Tibial nerve (tissue), 4 donors: ENCODE data around the gene NID1. TPM values are rescaled to one million over a fixed set of nuclear protein-coding genes. Genes with fewer than 3 reads are reported as not detected.

Source experiments
- DNase-seq, 2 donors: peaks; one replicate each; pipeline ENCODE4 v3.0.0-alpha.2; 2019; ENCODE audit warnings: low spot score in 2 of 2
- H3K27ac ChIP-seq, 4 donors: fragments of 200-600 bp; sonication (generic) in 3 of 4; one replicate each; pipeline ENCODE4 v1.5.1; 2017 to 2019; ENCODE audit warnings: mild to moderate bottlenecking in 1 of 4
- H3K27me3 ChIP-seq, 2 donors: fragments of 200-600 bp; sonication (generic) in 1 of 2; one replicate each; pipeline versions ENCODE4 v1.5.1 to v1.6.0; 2017 to 2019
- H3K36me3 ChIP-seq, 3 donors: fragments of 200-600 bp; sonication (generic); one replicate each; pipeline ENCODE4 v1.5.1; 2018 to 2019
- H3K4me1 ChIP-seq, 4 donors: fragments of 200-600 bp; sonication (generic) in 3 of 4; one replicate each; pipeline ENCODE4 v1.5.1; 2017 to 2019
- H3K4me3 ChIP-seq, 4 donors: fragments of 200-600 bp; sonication (generic) in 3 of 4; one replicate each; pipeline ENCODE4 v1.5.1; 2017 to 2019; ENCODE audit warnings: mild to moderate bottlenecking in 1 of 4, moderate library complexity in 1 of 4
- H3K9me3 ChIP-seq, 4 donors: fragments of 200-600 bp; sonication (generic) in 3 of 4; one replicate each; pipeline ENCODE4 v1.5.1; 2017 to 2019
- EP300 ChIP-seq, 2 donors: sonication (generic); formaldehyde crosslinking; IDR thresholded peaks; one replicate each; pipeline ENCODE4 v1.6.1; 2017; ENCODE audit warnings: antibody characterized with exemption in 2 of 2, mild to moderate bottlenecking in 1 of 2
- POLR2A ChIP-seq, 2 donors: fragments of 450-650 bp; IDR thresholded peaks; one replicate each; pipeline ENCODE4 v1.6.1; 2017; ENCODE audit warnings: antibody characterized with exemption in 2 of 2, mild to moderate bottlenecking in 2 of 2, moderate library complexity in 2 of 2
- whole genome bisulfite sequencing, 2 donors: methylation state at CpG; one replicate each; pipeline ENCODE4 v1.1.5; 2018; 5-methylcytosine and 5-hydroxymethylcytosine counted together
- total RNA-seq, 4 donors: library from RNA; depleted of rRNA; stranded (reverse); fragments of >200 nt; gene quantifications; one replicate each; pipeline ENCODE4 v1.1.0, GENCODE V29; 2016
- TF ChIP-seq, protein P1 (sequence below), 5 experiments: fragments of 200-600 bp in 3 of 5; fragments of 450-650 bp in 2 of 5; sonication (generic) in 3 of 5; IDR thresholded peaks; one replicate each; pipeline ENCODE4 v1.5.1; 2016 to 2019; ENCODE audit warnings: antibody characterized with exemption in 5 of 5, mild to moderate bottlenecking in 3 of 5, moderate library complexity in 2 of 5

NID1 gene
- total RNA-seq, 4 donors from 2014 or later, result 192 to 321 (median 215) TPM

DNA sequence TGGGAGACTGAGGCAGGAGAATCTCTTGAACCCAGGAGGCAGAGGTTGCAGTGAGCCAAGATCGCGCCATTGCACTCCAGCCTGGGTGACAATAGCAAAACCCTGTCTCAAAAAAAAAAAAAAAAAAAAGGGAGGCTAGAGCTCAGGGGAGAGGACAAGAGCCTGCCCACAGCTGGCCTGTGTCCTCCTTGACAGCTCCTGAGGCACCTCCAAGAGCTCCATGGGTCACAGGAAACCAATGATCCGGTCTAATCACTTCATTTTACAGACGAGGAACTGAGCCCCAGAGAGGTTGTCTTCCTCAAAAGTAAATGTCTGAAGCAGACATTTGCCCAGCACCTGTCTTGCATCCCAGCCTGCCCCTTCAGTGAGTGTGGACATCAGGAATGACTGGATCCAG is 49.4 kb downstream of the NID1 start:
- H3K4me1 ChIP-seq, result peaks cover 2 to 69% (median 25%) of the 10 kb centered on the region in 4 donors
- peak overlapping the region; percentile 60 to 91 (median 84) for H3K27ac ChIP-seq
- no peak overlapping the region for H3K4me3 ChIP-seq
- no peaks in the 10 kb centered on the region for H3K27me3 ChIP-seq
- H3K36me3 ChIP-seq, result peaks cover 0 to 77% (median 5%) of the 10 kb centered on the region in 3 donors
- no peak for DNase-seq
- H3K9me3 ChIP-seq, result no peaks in the 10 kb centered on the region
- TF ChIP-seq, protein P1, sequence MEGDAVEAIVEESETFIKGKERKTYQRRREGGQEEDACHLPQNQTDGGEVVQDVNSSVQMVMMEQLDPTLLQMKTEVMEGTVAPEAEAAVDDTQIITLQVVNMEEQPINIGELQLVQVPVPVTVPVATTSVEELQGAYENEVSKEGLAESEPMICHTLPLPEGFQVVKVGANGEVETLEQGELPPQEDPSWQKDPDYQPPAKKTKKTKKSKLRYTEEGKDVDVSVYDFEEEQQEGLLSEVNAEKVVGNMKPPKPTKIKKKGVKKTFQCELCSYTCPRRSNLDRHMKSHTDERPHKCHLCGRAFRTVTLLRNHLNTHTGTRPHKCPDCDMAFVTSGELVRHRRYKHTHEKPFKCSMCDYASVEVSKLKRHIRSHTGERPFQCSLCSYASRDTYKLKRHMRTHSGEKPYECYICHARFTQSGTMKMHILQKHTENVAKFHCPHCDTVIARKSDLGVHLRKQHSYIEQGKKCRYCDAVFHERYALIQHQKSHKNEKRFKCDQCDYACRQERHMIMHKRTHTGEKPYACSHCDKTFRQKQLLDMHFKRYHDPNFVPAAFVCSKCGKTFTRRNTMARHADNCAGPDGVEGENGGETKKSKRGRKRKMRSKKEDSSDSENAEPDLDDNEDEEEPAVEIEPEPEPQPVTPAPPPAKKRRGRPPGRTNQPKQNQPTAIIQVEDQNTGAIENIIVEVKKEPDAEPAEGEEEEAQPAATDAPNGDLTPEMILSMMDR (IDR thresholded peaks at IDR 0.05), result no peak
- no peak for TF ChIP-seq EP300 (IDR thresholded peaks at IDR 0.05)
- TF ChIP-seq POLR2A (IDR thresholded peaks at IDR 0.05), result no peak
- 82 to 85% methylated on average over 4 of the region's 4 CpGs for WGBS, 2 donors

DNA sequence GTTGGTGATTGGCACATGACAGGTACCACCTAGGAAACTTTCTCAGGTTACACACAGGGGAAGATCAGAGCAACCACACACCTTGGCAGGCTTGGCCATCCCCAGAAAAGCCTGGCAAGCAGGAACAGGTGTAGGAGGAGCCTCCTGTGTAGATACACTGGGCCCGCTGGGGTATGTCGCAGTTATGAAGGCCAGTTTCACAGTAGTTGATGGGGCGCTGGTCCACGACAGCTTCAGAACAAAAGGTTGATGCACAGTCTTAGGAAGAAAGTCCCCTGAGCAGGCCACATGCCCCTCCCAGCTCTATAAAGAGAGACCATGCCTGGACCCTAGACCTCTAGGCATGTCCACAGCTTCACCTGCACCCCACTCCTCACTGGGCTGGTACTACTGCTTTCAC is 51.6 kb downstream of the NID1 start:
- H3K27ac ChIP-seq, result peak overlapping the region in 3 of 4 donors; percentile 79 to 91 (median 88)
- peaks cover 1 to 66% (median 28%) of the 10 kb centered on the region in 4 donors for H3K4me1 ChIP-seq

DNA sequence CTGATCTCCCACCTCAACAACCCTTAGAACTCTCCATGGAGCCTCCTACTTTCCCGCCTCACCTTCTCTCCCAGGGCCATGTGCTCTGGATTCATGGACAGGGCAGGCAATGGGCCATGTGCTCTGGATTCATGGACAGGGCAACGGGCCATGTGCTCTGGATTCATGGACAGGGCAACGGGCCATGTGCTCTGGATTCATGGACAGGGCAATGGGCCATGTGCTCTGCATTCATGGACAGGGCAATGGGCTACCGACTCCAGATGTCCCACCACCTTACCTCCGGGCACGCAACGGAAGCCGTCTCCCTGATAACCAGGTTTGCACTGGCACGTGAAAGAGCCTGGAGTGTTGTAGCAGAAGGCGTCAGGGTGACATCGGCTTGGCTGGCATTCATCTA is 53.2 kb downstream of the NID1 start:
- no peak overlapping the region for H3K4me3 ChIP-seq
- DNase-seq, result no peak
- WGBS, 2 donors, result 96 to 97% methylated on average over 11 of the region's 11 CpGs
- peaks cover 0 to 86% (median 5%) of the 10 kb centered on the region in 3 donors for H3K36me3 ChIP-seq
- no peak for TF ChIP-seq POLR2A (IDR thresholded peaks at IDR 0.05)
- TF ChIP-seq EP300 (IDR thresholded peaks at IDR 0.05), result peak in 1 of 2 donors; percentile 6
- TF ChIP-seq, protein P1 (IDR thresholded peaks at IDR 0.05), result no peak
- H3K4me1 ChIP-seq, result peaks cover 0 to 58% (median 19%) of the 10 kb centered on the region in 4 donors
- no peaks in the 10 kb centered on the region for H3K27me3 ChIP-seq
- H3K9me3 ChIP-seq, result no peaks in the 10 kb centered on the region
- H3K27ac ChIP-seq, result peak overlapping the region; percentile 11 to 91 (median 82)

More for the DNA sequence above, 51.6 kb downstream of the NID1 start:
- DNase-seq, result no peak
- Histone ChIP-seq H3K9me3 (no peaks in the 10 kb centered on the region), H3K36me3 (peaks cover 0 to 84% (median 5%) of the 10 kb centered on the region in 3 donors), H3K27me3 (no peaks in the 10 kb centered on the region), H3K4me3 (no peak overlapping the region)
- WGBS, 2 donors, result 94 to 100% methylated on average over 4 of the region's 4 CpGs
- no peak for TF ChIP-seq POLR2A (IDR thresholded peaks at IDR 0.05)
- TF ChIP-seq, protein P1 (IDR thresholded peaks at IDR 0.05), result no peak
- TF ChIP-seq EP300 (IDR thresholded peaks at IDR 0.05), result no peak

DNA sequence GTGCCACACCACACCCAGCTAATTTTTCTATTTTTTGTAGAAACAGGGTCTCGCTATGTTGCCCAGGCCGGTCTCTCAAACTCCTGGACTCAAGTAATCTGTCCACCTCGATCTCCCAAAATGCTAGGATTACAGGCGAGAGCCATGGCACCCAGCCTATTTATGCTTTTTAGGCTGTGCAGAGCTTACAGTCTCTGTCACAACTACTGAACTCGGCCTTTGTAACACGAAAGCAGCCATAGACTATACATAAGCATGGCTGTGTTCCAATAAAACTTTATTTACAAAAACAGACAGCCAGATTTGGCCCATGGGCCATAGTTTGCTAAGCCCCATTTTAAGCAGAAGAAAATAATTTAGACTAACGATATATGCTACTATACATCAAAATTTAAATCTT is 54.4 kb downstream of the NID1 start:
- no peaks in the 10 kb centered on the region for H3K27me3 ChIP-seq
- peak overlapping the region; percentile 71 to 91 (median 82) for H3K27ac ChIP-seq
- no peaks in the 10 kb centered on the region for H3K9me3 ChIP-seq
- 70 to 81% methylated on average over 7 of the region's 7 CpGs for WGBS, 2 donors
- TF ChIP-seq EP300 (IDR thresholded peaks at IDR 0.05) (no peak), POLR2A (IDR thresholded peaks at IDR 0.05) (no peak)
- TF ChIP-seq, protein P1 (IDR thresholded peaks at IDR 0.05), result no peak
- peaks cover 0 to 58% (median 23%) of the 10 kb centered on the region in 4 donors for H3K4me1 ChIP-seq
- H3K4me3 ChIP-seq, result no peak overlapping the region
- H3K36me3 ChIP-seq, result peaks cover 0 to 80% (median 5%) of the 10 kb centered on the region in 3 donors
- no peak for DNase-seq

DNA sequence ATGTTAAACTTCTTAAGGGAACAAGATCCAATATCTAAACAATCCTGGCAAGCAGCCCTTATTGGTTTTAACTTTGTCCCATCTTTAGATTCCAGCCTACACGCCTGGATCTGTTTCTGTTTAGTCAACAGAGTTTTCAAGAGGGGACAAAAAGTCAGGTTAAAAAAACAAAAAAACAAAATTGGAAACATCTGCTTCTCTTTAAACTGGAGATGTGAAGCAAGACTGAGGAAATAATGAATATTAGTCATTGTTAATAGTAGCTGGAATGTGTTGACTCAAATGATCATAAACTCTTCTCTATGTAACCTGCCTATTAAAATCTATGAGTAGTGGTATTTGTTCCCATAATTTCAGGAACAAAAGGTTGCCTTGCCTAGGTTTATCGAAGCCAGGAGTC is 55.0 kb downstream of the NID1 start:
- Histone ChIP-seq H3K4me3 (no peak overlapping the region), H3K27ac (peak overlapping the region in 3 of 4 donors; percentile 74 to 91 (median 90)), H3K9me3 (no peaks in the 10 kb centered on the region), H3K36me3 (peaks cover 0 to 77% (median 5%) of the 10 kb centered on the region in 3 donors), H3K27me3 (no peaks in the 10 kb centered on the region), H3K4me1 (peaks cover 0 to 58% (median 21%) of the 10 kb centered on the region in 4 donors)
- TF ChIP-seq POLR2A (IDR thresholded peaks at IDR 0.05), result no peak
- peak; percentile 77 to 86 for TF ChIP-seq EP300 (IDR thresholded peaks at IDR 0.05)
- TF ChIP-seq, protein P1 (IDR thresholded peaks at IDR 0.05), result no peak
- DNase-seq, result no peak
- WGBS, 2 donors, result 34 to 36% methylated on average over 2 of the region's 2 CpGs
